B cell (primary cell): ENCODE results near the gene GAPT. TPM values are rescaled to one million over a fixed set of nuclear protein-coding genes. Genes with fewer than 3 reads are reported as not detected.

Experiments used
- ATAC-seq: fragments of 200-7000 bp; cut with Tn5 transposase; one replicate; pipeline ENCODE4 v1.10.0; 2021; ENCODE audit warnings: low read depth, mild to moderate bottlenecking, moderate number of reproducible peaks, moderate library complexity
- CTCF ChIA-PET: fragments of 350-600 bp; sonication (Branson Sonifier 250); formaldehyde crosslinking; loops from one replicate; lab custom pipeline; 2021; ENCODE audit warnings: antibody characterized with exemption, inconsistent platforms; lab: Charles Lee
- POLR2A ChIA-PET: fragments of 350-600 bp; sonication (Branson Sonifier 250); formaldehyde crosslinking; loops from one replicate; lab custom pipeline; 2021; ENCODE audit warnings: antibody characterized with exemption; lab: Charles Lee
- DNase-seq: peaks from one replicate; pipeline ENCODE4 v3.0.0; 2013
- H2AFZ ChIP-seq: 2 replicates; pipeline ENCODE4 v1.6.1; 2012; ENCODE audit warnings: mild to moderate bottlenecking, low read depth, low read length; ENCODE audit not compliant: insufficient read depth, poor library complexity, severe bottlenecking
- H3K27ac ChIP-seq, 2 donors: 1 replicate in 1 of 2; 2 replicates in 1 of 2; pipeline ENCODE4 v1.5.1; 2012 to 2013; ENCODE audit warnings: low read length in 2 of 2, mild to moderate bottlenecking in 2 of 2, moderate library complexity in 1 of 2
- H3K27me3 ChIP-seq, 4 experiments: fragments of 200-600 bp in 1 of 4; sonication (generic) in 1 of 4; replicated peaks in 1 of 4; 1 replicate in 2 of 4; 2 replicates in 2 of 4; pipeline versions ENCODE4 v1.6.1 to v1.7.0; 2013 to 2016; ENCODE audit warnings: low read length in 3 of 4, mild to moderate bottlenecking in 2 of 4, mixed read lengths in 1 of 4, moderate library complexity in 1 of 4; ENCODE audit not compliant: insufficient read depth in 4 of 4, control insufficient read depth in 3 of 4; ENCODE audit errors: control extremely low read depth in 1 of 4
- H3K36me3 ChIP-seq, 2 experiments: replicated peaks in 1 of 2; 1 replicate in 1 of 2; 2 replicates in 1 of 2; pipeline versions ENCODE4 v1.6.1 to v1.7.1; 2013; ENCODE audit warnings: low read length in 1 of 2; ENCODE audit not compliant: insufficient read depth in 2 of 2, control insufficient read depth in 1 of 2; ENCODE audit errors: control extremely low read depth in 1 of 2, extremely low read depth in 1 of 2
- H3K4me1 ChIP-seq, 2 donors: fragments of 200-600 bp in 1 of 2; sonication (generic) in 1 of 2; 1 replicate in 1 of 2; 2 replicates in 1 of 2; pipeline versions ENCODE4 v1.5.1 to v1.6.1; 2013 to 2017; ENCODE audit warnings: low read length in 2 of 2; ENCODE audit not compliant: control insufficient read depth in 2 of 2, insufficient read depth in 2 of 2
- H3K4me2 ChIP-seq: replicated peaks from 2 replicates; pipeline ENCODE3; 2012; ENCODE audit warnings: mild to moderate bottlenecking, low read depth, low read length; ENCODE audit not compliant: poor library complexity, severe bottlenecking
- H3K4me3 ChIP-seq, 5 experiments: fragments of 200-600 bp in 1 of 5; sonication (generic) in 1 of 5; 1 replicate in 3 of 5; 2 replicates in 2 of 5; pipeline versions ENCODE4 v1.5.1 to v1.7.0; 2011 to 2016; ENCODE audit warnings: low read length in 4 of 5, mild to moderate bottlenecking in 4 of 5, low read depth in 2 of 5, control low read depth in 1 of 5, moderate library complexity in 1 of 5; ENCODE audit not compliant: insufficient read depth in 1 of 5; ENCODE audit errors: control extremely low read depth in 1 of 5, extremely low read depth in 1 of 5
- H3K79me2 ChIP-seq: fragments of 200-600 bp; sonication (generic); one replicate; pipeline ENCODE4 v1.6.0; 2016; ENCODE audit warnings: low read length; ENCODE audit not compliant: control insufficient read depth, insufficient read depth
- H3K9ac ChIP-seq: fragments of 200-600 bp; sonication (generic); 2 replicates; pipeline ENCODE4 v1.6.1; 2017; ENCODE audit warnings: mild to moderate bottlenecking, low read length, moderate library complexity
- H3K9me3 ChIP-seq, 3 donors: one replicate each; pipeline versions ENCODE4 v1.6.1 to v1.7.1; 2013; ENCODE audit warnings: low read length in 2 of 3; ENCODE audit not compliant: control insufficient read depth in 2 of 3, insufficient read depth in 1 of 3; ENCODE audit errors: control extremely low read depth in 1 of 3
- H4K20me1 ChIP-seq: 2 replicates; pipeline ENCODE4 v1.6.0; 2012; ENCODE audit warnings: mild to moderate bottlenecking, low read length; ENCODE audit not compliant: insufficient read depth, control insufficient read depth, poor library complexity, severe bottlenecking
- H3K27ac Mint-ChIP-seq: one replicate; pipeline ENCODE4 v1.8.0; 2021; ENCODE audit warnings: mixed read lengths
- H3K27me3 Mint-ChIP-seq: one replicate; pipeline ENCODE4 v1.8.0; 2021; ENCODE audit warnings: mixed read lengths
- H3K4me1 Mint-ChIP-seq: one replicate; pipeline ENCODE4 v1.8.0; 2021; ENCODE audit warnings: mixed read lengths
- H3K4me3 Mint-ChIP-seq: one replicate; pipeline ENCODE4 v1.8.0; 2021; ENCODE audit warnings: mixed read lengths
- H3K9me3 Mint-ChIP-seq: one replicate; pipeline ENCODE4 v1.8.0; 2022; ENCODE audit warnings: mixed read lengths; ENCODE audit not compliant: insufficient read depth
- CTCF ChIP-seq: fragments of 200-600 bp; IDR thresholded peaks from one replicate; pipeline ENCODE4 v1.8.0; 2022; ENCODE audit warnings: antibody characterized with exemption, mild to moderate bottlenecking
- EZH2 ChIP-seq: IDR thresholded peaks from 2 replicates; pipeline ENCODE4 v1.6.1; 2012; ENCODE audit warnings: borderline replicate concordance, low read depth, mild to moderate bottlenecking, moderate library complexity, low read length; ENCODE audit not compliant: insufficient read depth, poor library complexity, severe bottlenecking
- WGBS: methylation state at CpG from one replicate; pipeline ENCODE4 v1.1.5; 2013; ENCODE audit warnings: missing lambda C conversion rate; ENCODE audit not compliant: insufficient coverage; 5-methylcytosine and 5-hydroxymethylcytosine counted together
- intact Hi-C: fragments of 100-400 bp; cut with micrococcal nuclease; formaldehyde crosslinking; loops from one replicate; pipeline ENCODE4 v1.10.0; 2022
- polyA plus RNA-seq: library from polyadenylated mRNA; depleted of rRNA; stranded (reverse); fragments of >200 nt; gene quantifications from 2 replicates; pipeline ENCODE4 v1.2.3, GENCODE V29; 2012
- total RNA-seq, 2 donors: library from RNA; stranded (reverse); fragments of 120-200 nt in 1 of 2; gene quantifications; 1 replicate in 1 of 2; 2 replicates in 1 of 2; pipeline versions ENCODE4 v1.2.3 to v1.2.4, GENCODE V29; 2013 to 2022

Gene GAPT
- total and polyA plus RNA-seq, 2 donors (not counting 1 experiment from before 2014, with no cell fraction given), result 51.3 to 69.0 TPM

GRCh38 chr5:58504766-58505165, 13.5 kb downstream of the GAPT start:
- H3K4me1 Mint-ChIP-seq, result peaks cover 88% of the 10 kb centered on the region
- no peaks in the 10 kb centered on the region for H3K27me3 Mint-ChIP-seq
- H3K27ac Mint-ChIP-seq, result peak overlapping the region; percentile 81
- WGBS, result 100% methylated on average over 1 of the region's 3 CpGs
- CTCF ChIA-PET, result interaction anchor here (1.0 to 3.1 kb wide), 3 partner anchors 9 to 345 kb away, joined by 4 to 13 read pairs (median 5); partner anchors contain the start of gene PLK2
- POLR2A ChIA-PET, result no interaction called here
- Histone ChIP-seq H4K20me1 (no peaks in the 10 kb centered on the region), H3K27me3 (no peaks in the 10 kb centered on the region), H3K79me2 (peaks cover 33% of the 10 kb centered on the region), H2AFZ (no peak overlapping the region), H3K9me3 (peaks cover 0 to 6% (median 0%) of the 10 kb centered on the region in 3 donors), H3K4me3 (peak overlapping the region in 1 of 5 experiments; percentile 17), H3K4me2 (peak overlapping the region; percentile 70), H3K4me1 (peaks cover 75 to 76% of the 10 kb centered on the region in 2 donors), H3K27ac (peak overlapping the region in 1 of 2 donors; percentile 61), H3K36me3 (peaks cover 4 to 6% of the 10 kb centered on the region in 2 experiments), H3K9ac (peak overlapping the region; percentile 4)
- DNase-seq (no peak), ATAC-seq (no peak)
- H3K4me3 Mint-ChIP-seq, result peak overlapping the region; percentile 46
- H3K9me3 Mint-ChIP-seq, result no peaks in the 10 kb centered on the region
- no peak for TF ChIP-seq EZH2
- no peak for TF ChIP-seq CTCF
- intact Hi-C loops, result loop anchor here (5.0 kb wide), 1 partner anchor 43 kb away; no protein-coding TSS in a partner anchor

GRCh38 chr5:58505502-58505901, 14.3 kb downstream of the GAPT start:
- no CpG with 5 or more reads among the region's 3 CpGs for WGBS
- TF ChIP-seq CTCF (no peak), EZH2 (no peak)
- peaks cover 0 to 7% (median 0%) of the 10 kb centered on the region in 3 donors for H3K9me3 ChIP-seq
- ChIA-PET CTCF (interaction anchor here (1.0 to 3.2 kb wide), 7 partner anchors 10 to 345 kb away, joined by 3 to 20 read pairs (median 5); partner anchors contain the start of genes GAPT and PLK2), POLR2A (interaction anchor here (1.4 kb wide), 1 partner anchor 14 kb away, joined by 6 read pairs; the partner anchor contains the start of gene GAPT)
- H3K4me2 ChIP-seq, result peak overlapping the region; percentile 70
- ATAC-seq (no peak), DNase-seq (no peak)
- peak overlapping the region; percentile 81 for H3K27ac Mint-ChIP-seq
- no peaks in the 10 kb centered on the region for H4K20me1 ChIP-seq
- H3K4me1 ChIP-seq, result peaks cover 68 to 69% of the 10 kb centered on the region in 2 donors
- peaks cover 2% of the 10 kb centered on the region for H3K9me3 Mint-ChIP-seq
- H3K27me3 Mint-ChIP-seq, result no peaks in the 10 kb centered on the region
- peak overlapping the region; percentile 47 to 61 for H3K27ac ChIP-seq
- H3K4me3 Mint-ChIP-seq, result peak overlapping the region; percentile 46
- no peak overlapping the region for H2AFZ ChIP-seq
- intact Hi-C loops, result loop anchor here (5.0 kb wide), 1 partner anchor 42 kb away; no protein-coding TSS in a partner anchor
- H3K4me3 ChIP-seq, result peak overlapping the region in 1 of 5 experiments; percentile 57
- H3K9ac ChIP-seq, result peak overlapping the region; percentile 44
- H3K36me3 ChIP-seq, result peaks cover 4 to 6% of the 10 kb centered on the region in 2 experiments
- no peaks in the 10 kb centered on the region for H3K27me3 ChIP-seq
- peaks cover 28% of the 10 kb centered on the region for H3K79me2 ChIP-seq
- H3K4me1 Mint-ChIP-seq, result peaks cover 82% of the 10 kb centered on the region
